LNCaP clone FGC (cell line): Measurements from ENCODE around the gene TACC3.

Experiments
- DNase-seq: peaks from one replicate; pipeline ENCODE4 v3.0.0-alpha.2; 2011; ENCODE audit warnings: low read depth
- H3K4me3 ChIP-seq: 2 replicates; pipeline ENCODE4 v1.5.1; 2011; ENCODE audit warnings: mild to moderate bottlenecking, low read depth, low read length, control low read depth
- CTCF ChIP-seq: IDR thresholded peaks from 2 replicates; pipeline ENCODE4 v1.5.1; 2012; ENCODE audit warnings: mild to moderate bottlenecking; ENCODE audit not compliant: control insufficient read depth, insufficient read depth; ENCODE audit errors: extremely low read depth

TACC3 gene

GRCh38 chr4:1761130-1761689, 39.9 kb downstream of the TACC3 start:
- no peak for TF ChIP-seq CTCF
- H3K4me3 ChIP-seq: no peak overlapping the region
- no peak for DNase-seq

- H3K4me3 ChIP-seq: no peak overlapping the region
- DNase-seq: no peak
- no peak for TF ChIP-seq CTCF
These were observed 41.1 kb downstream of the TACC3 start for GRCh38 chr4:1762264-1763010.

GRCh38 chr4:1763070-1763549, 41.8 kb downstream of the TACC3 start:
- DNase-seq: no peak
- no peak for TF ChIP-seq CTCF
- no peak overlapping the region for H3K4me3 ChIP-seq

GRCh38 chr4:1763550-1764080, 42.3 kb downstream of the TACC3 start:
- DNase-seq: no peak
- H3K4me3 ChIP-seq: no peak overlapping the region
- no peak for TF ChIP-seq CTCF

- no peak overlapping the region for H3K4me3 ChIP-seq
- no peak for TF ChIP-seq CTCF
- no peak for DNase-seq
These were observed 43.3 kb downstream of the TACC3 start for GRCh38 chr4:1764670-1765069.

GRCh38 chr4:1765409-1766072, 44.2 kb downstream of the TACC3 start:
- DNase-seq: no peak
- no peak for TF ChIP-seq CTCF
- no peak overlapping the region for H3K4me3 ChIP-seq
